ENCODE measurements around the gene SLC25A40.

- TF ChIP-seq EZH2 (conservative IDR thresholded peaks at IDR 0.05; ENCODE audit: low read depth, low read length) (no peak), THRA (CRISPR knock-in tag; IDR thresholded peaks at IDR 0.05; ENCODE audit: borderline replicate concordance) (no peak)
Observed at GRCh38 chr7:87818336-87818735, 57.8 kb downstream of the SLC25A40 start.

Measured in HepG2 (cell line).